HepG2 (cell line): ENCODE data around the gene CHST10. TPM values are rescaled to one million over a fixed set of nuclear protein-coding genes. Genes with fewer than 3 reads are reported as not detected.

ENCODE experiments used
- ATAC-seq: fragments of 200-7000 bp; cut with Tn5 transposase; 3 replicates; pipeline ENCODE4 v1.9.1; 2020; ENCODE audit warnings: mild to moderate bottlenecking, moderate library complexity
- BruUV-seq: library from RNA; stranded (reverse); fragments of 400-500 nt; replicated peaks from 2 replicates; lab custom pipeline; 2021; lab: Mats Ljungman, UMichigan
- CTCF ChIA-PET: fragments of 300-600 bp; formaldehyde crosslinking; extraction: SDS; loops from one replicate; lab custom pipeline; 2021; ENCODE audit warnings: low total read pairs, inconsistent platforms, low intra/inter-chr PET ratio; lab: Yijun Ruan, JAX
- POLR2A ChIA-PET: fragments of 350-600 bp; sonication (Branson Sonifier 250); formaldehyde crosslinking; loops from one replicate; lab custom pipeline; 2020; ENCODE audit warnings: antibody characterized with exemption, inconsistent platforms; lab: Yijun Ruan, JAX
- DNase-seq: peaks from one replicate; pipeline ENCODE4 v3.0.0-alpha.2; 2015; ENCODE audit warnings: low spot score
- FAIRE-seq: peaks from 3 replicates; lab custom pipeline; 2011; peaks lifted over from hg19 to GRCh38; lab: Jason Lieb, UNC
- H2AFZ ChIP-seq: one replicate; pipeline ENCODE4 v1.6.1; 2011; ENCODE audit warnings: low read length, inconsistent platforms
- H3K27ac ChIP-seq: fragments of 300-600 bp; 3 replicates; pipeline ENCODE4 v1.8.0; 2011; ENCODE audit warnings: mixed run types, mild to moderate bottlenecking, mixed read lengths, low read length, inconsistent platforms; ENCODE audit not compliant: insufficient read depth; ENCODE audit errors: extremely low read length
- H3K27me3 ChIP-seq, 2 experiments: fragments of 200-600 bp in 1 of 2; 2 replicates in 1 of 2; 3 replicates in 1 of 2; pipeline versions ENCODE4 v1.6.0 to v1.8.0; 2011; ENCODE audit warnings: low read length in 2 of 2, mild to moderate bottlenecking in 2 of 2, moderate library complexity in 2 of 2, inconsistent platforms in 1 of 2; ENCODE audit not compliant: insufficient read depth in 2 of 2, control insufficient read depth in 1 of 2
- H3K36me3 ChIP-seq, 2 experiments: fragments of 200-600 bp in 1 of 2; replicated peaks in 1 of 2; 2 replicates in 1 of 2; 3 replicates in 1 of 2; pipeline versions ENCODE4 v1.5.1 to v1.8.0; 2011; ENCODE audit warnings: low read length in 2 of 2, inconsistent platforms in 1 of 2; ENCODE audit not compliant: insufficient read depth in 2 of 2, control insufficient read depth in 1 of 2
- H3K4me1 ChIP-seq: 2 replicates; pipeline ENCODE4 v1.5.1; 2012; ENCODE audit warnings: low read length, inconsistent platforms; ENCODE audit not compliant: insufficient read depth
- H3K4me2 ChIP-seq: 2 replicates; pipeline ENCODE4 v1.6.0; 2011; ENCODE audit warnings: low read depth, low read length, inconsistent platforms
- H3K4me3 ChIP-seq, 3 experiments: fragments of 200-600 bp in 1 of 3; sonication (generic), shearing (Covaris generic) in 1 of 3; replicated peaks in 1 of 3; 2 replicates each; pipeline ENCODE4 v1.5.1; 2011 to 2016; ENCODE audit warnings: low read length in 3 of 3, inconsistent platforms in 2 of 3, low read depth in 2 of 3, mild to moderate bottlenecking in 2 of 3, control low read depth in 1 of 3, mixed read lengths in 1 of 3; ENCODE audit not compliant: insufficient read depth in 1 of 3
- H3K79me2 ChIP-seq: one replicate; pipeline ENCODE4 v1.6.1; 2011; ENCODE audit warnings: low read length, inconsistent platforms; ENCODE audit not compliant: insufficient read depth
- H3K9ac ChIP-seq: 2 replicates; pipeline ENCODE4 v1.6.0; 2011; ENCODE audit warnings: mild to moderate bottlenecking, low read depth, low read length, inconsistent platforms; ENCODE audit not compliant: insufficient read depth
- H3K9me3 ChIP-seq: 2 replicates; pipeline ENCODE4 v1.5.1; 2012; ENCODE audit warnings: mild to moderate bottlenecking, low read length
- H4K20me1 ChIP-seq: 2 replicates; pipeline ENCODE4 v1.6.0; 2011; ENCODE audit warnings: inconsistent platforms, mild to moderate bottlenecking, low read length, moderate library complexity; ENCODE audit not compliant: insufficient read depth
- ARID4A ChIP-seq: sonication (generic); formaldehyde crosslinking; IDR thresholded peaks from 2 replicates; pipeline ENCODE4 v1.5.0; 2020; ENCODE audit warnings: mild to moderate bottlenecking, missing genetic modification reagents, borderline replicate concordance
- BCL6 ChIP-seq: IDR thresholded peaks from 2 replicates; pipeline ENCODE4 v1.6.1; 2016; ENCODE audit warnings: missing genetic modification reagents, missing compliant biosample characterization
- CC2D1A ChIP-seq: sonication (generic); formaldehyde crosslinking; IDR thresholded peaks from 2 replicates; pipeline ENCODE4 v1.8.1; 2023; ENCODE audit warnings: mild to moderate bottlenecking, missing genetic modification reagents
- NR2F1 ChIP-seq, 2 experiments: fragments of 450-650 bp in 1 of 2; formaldehyde crosslinking in 1 of 2; IDR thresholded peaks; 2 replicates each; pipeline versions ENCODE4 v1.5.0 to v1.6.1; 2016 to 2020; ENCODE audit warnings: mild to moderate bottlenecking in 1 of 2, missing compliant biosample characterization in 1 of 2, missing genetic modification reagents in 1 of 2, moderate library complexity in 1 of 2
- PHF8 ChIP-seq: sonication (generic); formaldehyde crosslinking; IDR thresholded peaks from 2 replicates; pipeline ENCODE4 v1.5.0; 2020; ENCODE audit warnings: missing genetic modification reagents
- SATB2 ChIP-seq: sonication (generic); formaldehyde crosslinking; IDR thresholded peaks from 2 replicates; pipeline ENCODE4 v1.5.0; 2020; ENCODE audit warnings: missing genetic modification reagents
- SNAPC4 ChIP-seq: sonication (generic); formaldehyde crosslinking; IDR thresholded peaks from 2 replicates; pipeline ENCODE4 v1.4.0; 2020; ENCODE audit warnings: mild to moderate bottlenecking, missing genetic modification reagents
- ZBTB4 ChIP-seq: sonication (generic); formaldehyde crosslinking; IDR thresholded peaks from 2 replicates; pipeline ENCODE4 v1.4.0; 2020; ENCODE audit warnings: missing genetic modification reagents, mild to moderate bottlenecking, borderline replicate concordance
- ZNF264 ChIP-seq: sonication (generic); formaldehyde crosslinking; IDR thresholded peaks from 2 replicates; pipeline ENCODE4 v1.4.0; 2020; ENCODE audit warnings: missing genetic modification reagents
- ZNF816 ChIP-seq: sonication (generic); formaldehyde crosslinking; IDR thresholded peaks from 2 replicates; pipeline ENCODE4 v1.8.0; 2022; ENCODE audit warnings: missing genetic modification reagents, mild to moderate bottlenecking, borderline replicate concordance
- ZNF850 ChIP-seq: sonication (generic); formaldehyde crosslinking; conservative IDR thresholded peaks from 2 replicates; pipeline ENCODE4 v1.9.0; 2021; ENCODE audit warnings: mild to moderate bottlenecking, missing genetic modification reagents
- WGBS: methylation state at CpG from one replicate; pipeline ENCODE4 v1.1.6; 2017; ENCODE audit warnings: low lambda C conversion rate; 5-methylcytosine and 5-hydroxymethylcytosine counted together
- in situ Hi-C: cut with HindIII; loops from 2 replicates; pipeline ENCODE4 v1.10.0; 2017; ENCODE audit warnings: low pct_unique_long_range_greater_than_20kb; ENCODE audit not compliant: extremely low pct_ligation_motif_present
- intact Hi-C: fragments of 100-400 bp; cut with micrococcal nuclease; formaldehyde crosslinking; loops from one replicate; pipeline ENCODE4 v1.10.0; 2022; ENCODE audit not compliant: unreplicated experiment
- polyA plus RNA-seq, 8 experiments: library from polyadenylated mRNA; depleted of rRNA in 3 of 8; stranded (reverse) in 7 of 8; unstranded in 1 of 8; fragments of >200 nt; fragmentation: Illumina TruSeq in 4 of 8; extraction: Trizol in 4 of 8; gene quantifications; 2 replicates each; pipeline versions ENCODE4 v1.2.1 to v1.2.3, GENCODE V29; 2011 to 2016; ENCODE audit warnings: low read depth in 4 of 8, missing spikeins in 1 of 8, mixed read lengths in 1 of 8; ENCODE audit not compliant: insufficient read depth in 1 of 8
- total RNA-seq, 5 experiments: library from RNA; depleted of rRNA; stranded (reverse); fragments of >200 nt; fragmentation: Illumina TruSeq; extraction: Trizol; gene quantifications; 2 replicates each; pipeline ENCODE4 v1.2.3, GENCODE V29; 2016; ENCODE audit warnings: low read depth in 1 of 5

Gene CHST10
- total and polyA plus RNA-seq, 2 of the 13 experiments (the other 11 are each of a cell fraction or from before 2014, with no cell fraction given) = 10.5 to 14.2 TPM

- TF ChIP-seq ZNF850 (CRISPR knock-in tag) = no peak
- no peak for TF ChIP-seq NR2F1 (CRISPR knock-in tag; IDR thresholded peaks at IDR 0.05)
- no peak for TF ChIP-seq BCL6 (CRISPR knock-in tag)
- TF ChIP-seq ZBTB4 (CRISPR knock-in tag) = no peak
- no peak for TF ChIP-seq ZNF816
- no peak for TF ChIP-seq SATB2 (CRISPR knock-in tag)
- no peak for TF ChIP-seq CC2D1A (CRISPR knock-in tag)
- no peak for TF ChIP-seq PHF8
Measured at GRCh38 chr2:100376836-100377235, 40.6 kb downstream of the CHST10 start (continued).

- no peak overlapping the region for H2AFZ ChIP-seq
- no peak overlapping the region for H3K27ac ChIP-seq
- FAIRE-seq (no peak), DNase-seq (no peak), ATAC-seq (no peak)
- in situ Hi-C loops = no loop called here
- no peaks in the 10 kb centered on the region for H3K36me3 ChIP-seq
- H3K4me2 ChIP-seq = no peak overlapping the region
- H3K4me1 ChIP-seq = no peaks in the 10 kb centered on the region
- H4K20me1 ChIP-seq = no peaks in the 10 kb centered on the region
- CTCF ChIA-PET = no interaction called here
- no peak overlapping the region for H3K4me3 ChIP-seq
- no TSS peak for BruUV-seq
- no peak overlapping the region for H3K9ac ChIP-seq
- 39% methylated on average over 1 of the region's 1 CpG for WGBS
- POLR2A ChIA-PET = no interaction called here
- H3K79me2 ChIP-seq = no peaks in the 10 kb centered on the region
- H3K27me3 ChIP-seq = no peaks in the 10 kb centered on the region
- H3K9me3 ChIP-seq = peaks cover 18% of the 10 kb centered on the region
- intact Hi-C loops = no loop called here
- TF ChIP-seq ARID4A (CRISPR knock-in tag) (no peak), SNAPC4 (CRISPR knock-in tag) (no peak), ZNF264 (CRISPR knock-in tag) (no peak)
Measured at GRCh38 chr2:100367163-100367562, 50.3 kb downstream of the CHST10 start.
